Caco-2 (cell line): ENCODE measurements around the gene TCTA. TPM values are rescaled to one million over a fixed set of nuclear protein-coding genes. Genes with fewer than 3 reads are reported as not detected.
A peak's percentile ranks its signal among the peaks of the same experiment; 100 is the strongest.

Experiments used
- Bru-seq: library from RNA; stranded (reverse); fragments of 400-500 nt; gene quantifications from one replicate; lab custom pipeline; 2021; lab: Mats Ljungman, UMichigan
- BruChase-seq, 2 experiments: library from RNA; stranded (reverse); fragments of 400-500 nt; gene quantifications; one replicate each; lab custom pipeline; 2021; lab: Mats Ljungman, UMichigan
- BruUV-seq: library from RNA; stranded (reverse); fragments of 400-500 nt; replicated peaks from 2 replicates; lab custom pipeline; 2021; lab: Mats Ljungman, UMichigan
- CTCF ChIA-PET: fragments of 300-600 bp; sonication (Branson Sonifier 250); formaldehyde crosslinking; loops from one replicate; lab custom pipeline; 2022; ENCODE audit warnings: antibody characterized with exemption; lab: Charles Lee
- POLR2A ChIA-PET: fragments of 300-600 bp; sonication (Branson Sonifier 250); formaldehyde crosslinking; loops from one replicate; lab custom pipeline; 2022; ENCODE audit warnings: antibody characterized with exemption; lab: Charles Lee
- DNase-seq, 2 experiments: peaks; one replicate each; pipeline versions ENCODE4 v3.0.0 to v3.0.0-alpha.2; 2020 to 2022
- H3K27me3 ChIP-seq: replicated peaks from 2 replicates; pipeline ENCODE4 v1.6.0; 2011; ENCODE audit warnings: low read length; ENCODE audit not compliant: control insufficient read depth, insufficient read depth
- H3K36me3 ChIP-seq: 2 replicates; pipeline ENCODE4 v1.5.1; 2011; ENCODE audit warnings: low read length; ENCODE audit not compliant: control insufficient read depth, insufficient read depth
- H3K4me1 ChIP-seq: fragments of 250-450 bp; sonication (Bioruptor Pico); 2 replicates; pipeline ENCODE4 v1.5.1; 2020; ENCODE audit warnings: mild to moderate bottlenecking
- H3K4me3 ChIP-seq: 2 replicates; pipeline ENCODE4 v1.5.1; 2011; ENCODE audit warnings: low read depth, mild to moderate bottlenecking, control low read depth, low read length
- H3K9me3 ChIP-seq: fragments of 250-450 bp; sonication (Bioruptor Pico); 2 replicates; pipeline ENCODE4 v1.5.1; 2020; ENCODE audit warnings: mild to moderate bottlenecking, moderate library complexity
- H3K27ac Mint-ChIP-seq: one replicate; pipeline ENCODE4 v1.8.0; 2022; ENCODE audit warnings: mixed read lengths; ENCODE audit not compliant: unreplicated experiment
- H3K27me3 Mint-ChIP-seq: one replicate; pipeline ENCODE4 v1.8.0; 2022; ENCODE audit warnings: mixed read lengths; ENCODE audit not compliant: insufficient read depth, unreplicated experiment
- H3K36me3 Mint-ChIP-seq: one replicate; pipeline ENCODE4 v1.8.0; 2022; ENCODE audit warnings: mild to moderate bottlenecking, mixed read lengths; ENCODE audit not compliant: insufficient read depth, unreplicated experiment
- H3K4me1 Mint-ChIP-seq: one replicate; pipeline ENCODE4 v1.8.0; 2022; ENCODE audit warnings: low read depth, mixed read lengths; ENCODE audit not compliant: unreplicated experiment
- H3K4me3 Mint-ChIP-seq: one replicate; pipeline ENCODE4 v1.8.0; 2022; ENCODE audit warnings: mild to moderate bottlenecking, moderate library complexity, mixed read lengths; ENCODE audit not compliant: unreplicated experiment
- H3K9me3 Mint-ChIP-seq: one replicate; pipeline ENCODE4 v1.8.0; 2022; ENCODE audit warnings: mixed read lengths; ENCODE audit not compliant: unreplicated experiment
- CTCF ChIP-seq, 2 experiments: fragments of 200-600 bp in 1 of 2; IDR thresholded peaks; 1 replicate in 1 of 2; 2 replicates in 1 of 2; pipeline versions ENCODE4 v1.5.1 to v1.8.0; 2011 to 2022; ENCODE audit warnings: antibody characterized with exemption in 1 of 2, control low read depth in 1 of 2, inconsistent platforms in 1 of 2, low read depth in 1 of 2, low read length in 1 of 2, mild to moderate bottlenecking in 1 of 2, moderate library complexity in 1 of 2; ENCODE audit not compliant: insufficient read depth in 1 of 2, severe bottlenecking in 1 of 2, unreplicated experiment in 1 of 2
- intact Hi-C: fragments of 100-400 bp; cut with micrococcal nuclease; formaldehyde crosslinking; loops from one replicate; pipeline ENCODE4 v1.10.0; 2022; ENCODE audit not compliant: unreplicated experiment
- long read RNA-seq: library from polyadenylated mRNA; stranded (forward); transcript quantifications from one replicate; pipeline ENCODE4 v2.0.0, GENCODE V29; 2022
- total RNA-seq: library from RNA; stranded (reverse); gene quantifications from 2 replicates; pipeline ENCODE4 v1.2.3, GENCODE V29; 2022

The TCTA gene
- total RNA-seq (14.2 and 15.5 TPM in 2 replicates), Bru-seq, nascent RNA (percentile 69 among the genes with signal in this experiment), BruChase-seq, experiment 1, labeled RNA remaining after a 2-hour chase (percentile 65 among the genes with signal in this experiment), BruChase-seq, experiment 2, labeled RNA remaining after a 6-hour chase (percentile 74 among the genes with signal in this experiment)
- long read RNA-seq, transcript TCTA-201 (3 exons, 2,146 nt), result major isoform, 35 of 40 reads
- long read RNA-seq, partial matches to known transcripts, result 2 of 40 reads
- long read RNA-seq, other reads (novel, unspliced or antisense), result 2 of 40 reads

- Histone ChIP-seq H3K27me3 (no peaks in the 10 kb centered on the region), H3K9me3 (no peaks in the 10 kb centered on the region), H3K4me3 (peak within 1 kb of the TSS; percentile 93), H3K4me1 (peaks cover 25% of the 10 kb centered on the region), H3K36me3 (no peaks in the 10 kb centered on the region; the same call in 1 of the 2 replicates)
- intact Hi-C loops, result loop anchor here (1.0 to 2.0 kb wide), 3 partner anchors 17 to 72 kb away; partner anchors contain the start of genes GPX1, NICN1 and USP4
- ChIA-PET CTCF (interaction anchor here (0.6 to 2.4 kb wide), 6 partner anchors 42 to 293 kb away, joined by 3 to 16 read pairs (median 4); partner anchors contain the start of genes GPX1 and USP4), POLR2A (interaction anchor here (0.5 to 2.7 kb wide), 17 partner anchors 10 to 318 kb away, joined by 3 to 34 read pairs (median 5); partner anchors contain the start of genes AMT, DAG1, NICN1 and QRICH1)
- peak; percentile 98 to 100 for DNase-seq
- Mint-ChIP-seq H3K36me3 (peaks cover 26% of the 10 kb centered on the region), H3K27ac (peak within 1 kb of the TSS; percentile 94), H3K27me3 (no peaks in the 10 kb centered on the region), H3K4me1 (peaks cover 23% of the 10 kb centered on the region), H3K9me3 (no peaks in the 10 kb centered on the region), H3K4me3 (peak within 1 kb of the TSS; percentile 88)
- BruUV-seq, result TSS peak; percentile 73
- TF ChIP-seq CTCF (IDR thresholded peaks at IDR 0.05; ENCODE audit: insufficient read depth in 1 of 2, low read depth in 1 of 2, low read length in 1 of 2, severe bottlenecking in 1 of 2, unreplicated experiment in 1 of 2), result no peak
Measured at GRCh38 chr3:49411968-49412631, at the start of gene TCTA, which contains the start of gene RHOA. TSS of gene TCTA (plus strand) at chr3:49412423. CDS start at chr3:49412427, 4 bp downstream. TSS of gene RHOA (minus strand) at chr3:49411976. CDS start at chr3:49375589, 36,387 bp downstream.

GRCh38 chr3:49362561-49362960 lies 49.7 kb upstream of the TCTA start:
- H3K9me3 Mint-ChIP-seq, result no peaks in the 10 kb centered on the region

More at GRCh38 chr3:49362561-49362960, 49.7 kb upstream of the TCTA start:
- H3K4me3 Mint-ChIP-seq, result no peak overlapping the region
- DNase-seq, result no peak
- TF ChIP-seq CTCF (IDR thresholded peaks at IDR 0.05; ENCODE audit: insufficient read depth in 1 of 2, low read depth in 1 of 2, low read length in 1 of 2, severe bottlenecking in 1 of 2, unreplicated experiment in 1 of 2), result no peak
- Histone ChIP-seq H3K4me3 (no peak overlapping the region), H3K27me3 (no peaks in the 10 kb centered on the region), H3K9me3 (no peaks in the 10 kb centered on the region), H3K36me3 (peaks cover 4% of the 10 kb centered on the region), H3K4me1 (peaks cover 13% of the 10 kb centered on the region; the same call in 1 of the 2 replicates)
- H3K4me1 Mint-ChIP-seq, result peaks cover 6% of the 10 kb centered on the region
- BruUV-seq, result no TSS peak
- ChIA-PET CTCF (interaction anchor here (0.6 kb wide), 1 partner anchor 93 kb away, joined by 5 read pairs; no protein-coding TSS in a partner anchor), POLR2A (no interaction called here)
- no peak overlapping the region for H3K27ac Mint-ChIP-seq
- H3K36me3 Mint-ChIP-seq, result peaks cover 97% of the 10 kb centered on the region
- no peaks in the 10 kb centered on the region for H3K27me3 Mint-ChIP-seq
- intact Hi-C loops, result no loop called here
